Measurements from ENCODE around the gene SEC31B. TPM values are rescaled to one million over a fixed set of nuclear protein-coding genes. Genes with fewer than 3 reads are reported as not detected.

The SEC31B gene
- total RNA-seq, 4 donors from 2014 or later, result 2.6 to 11.3 (median 5.8) TPM

DNA sequence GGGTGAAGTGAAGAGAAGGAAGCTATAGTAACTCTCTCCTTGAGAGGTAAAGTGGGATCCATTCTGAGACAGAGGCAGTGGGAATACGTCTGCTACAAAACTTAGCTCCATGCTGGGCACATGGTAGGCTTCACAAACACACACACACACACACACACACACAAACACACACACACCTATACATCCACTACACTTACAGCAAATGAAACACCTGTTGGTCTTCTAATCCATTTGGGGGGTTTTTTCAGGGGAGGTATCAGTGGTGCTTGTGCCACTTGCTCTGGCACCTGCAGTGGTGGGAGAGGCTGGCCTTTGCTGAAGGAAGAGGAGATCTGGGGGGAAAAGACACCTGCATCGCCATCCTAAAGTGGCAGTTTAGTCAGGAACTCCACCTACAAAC lies 14.5 kb downstream of the SEC31B start:
- WGBS, 2 donors, result 98 to 100% methylated on average over 2 of the region's 2 CpGs
- DNase-seq (ENCODE audit: low spot score in 2 of 2), result no peak
- no peak overlapping the region for H3K4me3 ChIP-seq (ENCODE audit: low read depth, poor library complexity, severe bottlenecking)
- TF ChIP-seq CTCF (IDR thresholded peaks at IDR 0.05), result no peak
- no peak for TF ChIP-seq POLR2A (IDR thresholded peaks at IDR 0.05)
- intact Hi-C loops (cut with DNase I; ENCODE audit: low total_unique reads), result no loop called here

DNA sequence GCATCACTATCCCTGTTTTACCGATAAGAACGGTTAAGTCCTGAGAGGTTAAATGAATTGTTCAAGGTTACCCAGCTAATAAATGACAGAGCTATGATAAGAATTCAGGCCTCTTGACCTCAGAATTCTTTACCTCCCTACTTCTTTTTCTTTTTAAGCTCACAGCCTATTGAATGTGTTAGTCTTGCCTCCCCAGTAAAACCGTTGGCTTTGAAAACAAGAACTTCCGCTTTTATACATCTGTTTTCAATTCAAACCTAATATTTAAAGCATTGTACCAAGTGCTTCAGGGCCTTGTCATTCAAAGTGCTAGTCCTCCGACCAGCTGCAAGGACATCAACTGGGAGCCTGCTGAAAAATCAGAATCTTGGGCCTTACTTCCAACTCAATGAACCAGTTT lies 15.6 kb downstream of the SEC31B start:
- DNase-seq (ENCODE audit: low spot score in 2 of 2), result no peak
- 71 to 72% methylated on average over 5 of the region's 5 CpGs for WGBS, 2 donors
- H3K4me3 ChIP-seq (ENCODE audit: low read depth, poor library complexity, severe bottlenecking), result no peak overlapping the region
- intact Hi-C loops (cut with DNase I; ENCODE audit: low total_unique reads), result no loop called here
- TF ChIP-seq POLR2A (IDR thresholded peaks at IDR 0.05) (no peak), CTCF (IDR thresholded peaks at IDR 0.05) (no peak)

GRCh38 chr10:100502926-100503494 lies 16.7 kb downstream of the SEC31B start:
- DNase-seq (ENCODE audit: low spot score in 2 of 2), result no peak
- no peak for TF ChIP-seq CTCF (IDR thresholded peaks at IDR 0.05)
- intact Hi-C loops (cut with DNase I; ENCODE audit: low total_unique reads), result no loop called here
- WGBS, 2 donors, result 63 to 71% methylated on average over 1 of the region's 1 CpG
- no peak overlapping the region for H3K4me3 ChIP-seq (ENCODE audit: low read depth, poor library complexity, severe bottlenecking)

- intact Hi-C loops (cut with DNase I; ENCODE audit: low total_unique reads), result no loop called here
- TF ChIP-seq POLR2A (IDR thresholded peaks at IDR 0.05) (no peak), CTCF (IDR thresholded peaks at IDR 0.05) (no peak)
- H3K4me3 ChIP-seq (ENCODE audit: low read depth, poor library complexity, severe bottlenecking), result no peak overlapping the region
- no peak for DNase-seq (ENCODE audit: low spot score in 2 of 2)
Measured at GRCh38 chr10:100501423-100501822, 18.2 kb downstream of the SEC31B start.

DNA sequence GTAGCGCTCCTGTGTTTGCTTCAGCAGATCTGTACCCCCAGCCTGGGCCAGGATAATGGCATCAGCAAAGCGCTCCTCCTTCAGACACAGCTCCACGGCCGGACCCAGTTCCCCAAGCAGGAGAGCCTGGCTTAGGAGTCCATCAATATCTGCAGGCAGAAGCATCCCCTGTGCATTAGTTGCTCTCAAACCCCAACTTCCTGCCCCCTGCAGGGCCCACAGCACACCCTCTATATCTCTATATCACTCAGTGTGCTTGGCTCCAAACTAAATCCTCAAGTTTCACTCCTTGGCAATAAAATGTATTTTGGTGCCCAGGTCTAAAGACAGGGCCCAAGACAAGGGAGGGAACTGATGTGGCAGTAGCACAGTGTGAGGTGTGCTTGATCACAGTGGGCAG lies 21.6 kb downstream of the SEC31B start:
- 95 to 100% methylated on average over 4 of the region's 4 CpGs for WGBS, 2 donors
- intact Hi-C loops (cut with DNase I; ENCODE audit: low total_unique reads), result no loop called here
- no peak for DNase-seq (ENCODE audit: low spot score in 2 of 2)
- TF ChIP-seq POLR2A (IDR thresholded peaks at IDR 0.05) (no peak), CTCF (IDR thresholded peaks at IDR 0.05) (no peak)
- H3K4me3 ChIP-seq (ENCODE audit: low read depth, poor library complexity, severe bottlenecking), result no peak overlapping the region

DNA sequence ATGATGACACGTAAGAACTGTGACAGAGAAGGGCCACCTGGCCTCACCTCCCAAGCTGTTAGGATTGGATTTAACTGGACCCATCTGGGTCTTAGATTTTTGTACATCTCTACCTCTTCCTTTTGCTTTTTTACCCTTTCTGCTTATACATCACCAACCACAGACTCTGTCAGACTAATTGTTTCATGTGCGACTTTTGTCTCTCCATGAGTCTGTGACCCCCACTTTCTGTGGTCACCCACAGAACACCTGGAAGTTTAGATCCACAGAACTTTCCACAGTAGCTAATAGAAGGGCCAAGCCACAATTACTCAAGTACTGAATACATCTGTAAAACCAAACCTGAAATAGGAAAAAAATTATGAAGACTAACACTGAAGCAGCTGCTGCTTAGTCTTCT lies 23.1 kb downstream of the SEC31B start:
- intact Hi-C loops (cut with DNase I; ENCODE audit: low total_unique reads), result no loop called here
- 91 to 98% methylated on average over 2 of the region's 2 CpGs for WGBS, 2 donors
- TF ChIP-seq CTCF (IDR thresholded peaks at IDR 0.05) (no peak), POLR2A (IDR thresholded peaks at IDR 0.05) (no peak)
- no peak for DNase-seq (ENCODE audit: low spot score in 2 of 2)
- H3K4me3 ChIP-seq (ENCODE audit: low read depth, poor library complexity, severe bottlenecking), result no peak overlapping the region

Measured in lower leg skin (tissue), 4 donors.